ENCODE data around the gene THOC5. TPM values are rescaled to one million over a fixed set of nuclear protein-coding genes. Genes with fewer than 3 reads are reported as not detected.

The THOC5 gene
- polyA plus RNA-seq, 1 donor from 2014 or later: 33.4 TPM

- Histone ChIP-seq H3K79me2 (replicated peaks; ENCODE audit: insufficient read depth, low read length) (peaks cover 14% of the 10 kb centered on the region), H3F3A (ENCODE audit: insufficient read depth, low read length, poor library complexity, severe bottlenecking) (no peaks in the 10 kb centered on the region), H3K4me2 (ENCODE audit: low read length) (no peak overlapping the region), H3K9me2 (ENCODE audit: insufficient read depth, low read length) (no peaks in the 10 kb centered on the region), H3K36me3 (ENCODE audit: insufficient read depth, low read length) (no peaks in the 10 kb centered on the region), H3K4me3 (ENCODE audit: low read length) (no peak overlapping the region), H3K27me3 (ENCODE audit: insufficient read depth, low read depth, low read length) (no peaks in the 10 kb centered on the region), H2AFZ (ENCODE audit: low read depth, low read length) (no peak overlapping the region), H4K20me1 (ENCODE audit: insufficient read depth) (no peaks in the 10 kb centered on the region), H3K9ac (ENCODE audit: low read length) (no peak overlapping the region), H3K9me3 (ENCODE audit: low read length) (no peaks in the 10 kb centered on the region), H3K27ac (ENCODE audit: low read length) (no peak overlapping the region)
- TF ChIP-seq RAD21 (conservative IDR thresholded peaks at IDR 0.05) (no peak), CTCF (IDR thresholded peaks at IDR 0.05; ENCODE audit: poor library complexity, severe bottlenecking) (no peak), SMC3 (conservative IDR thresholded peaks at IDR 0.05; ENCODE audit: poor library complexity) (no peak), REST (IDR thresholded peaks at IDR 0.05; ENCODE audit: borderline replicate concordance) (no peak), EZH2 (IDR thresholded peaks at IDR 0.05; ENCODE audit: borderline replicate concordance, insufficient read depth, low read length, poor library complexity, severe bottlenecking) (no peak), POLR2AphosphoS5 (IDR thresholded peaks at IDR 0.05) (no peak), EP300 (conservative IDR thresholded peaks at IDR 0.05; ENCODE audit: poor library complexity, severe bottlenecking) (no peak), MXI1 (conservative IDR thresholded peaks at IDR 0.05; ENCODE audit: poor library complexity, severe bottlenecking) (no peak), TAF1 (IDR thresholded peaks at IDR 0.05; ENCODE audit: low read depth) (no peak)
Measured at GRCh38 chr22:29578462-29579200, 25.1 kb upstream of the THOC5 start.

- H3K79me2 ChIP-seq (replicated peaks; ENCODE audit: insufficient read depth, low read length): peaks cover 4% of the 10 kb centered on the region
- H3K36me3 ChIP-seq (ENCODE audit: insufficient read depth, low read length): no peaks in the 10 kb centered on the region
- H3F3A ChIP-seq (ENCODE audit: insufficient read depth, low read length, poor library complexity, severe bottlenecking): no peaks in the 10 kb centered on the region
- H3K27ac ChIP-seq (ENCODE audit: low read length): no peak overlapping the region
- H2AFZ ChIP-seq (ENCODE audit: low read depth, low read length): no peak overlapping the region
- no peak overlapping the region for H3K4me2 ChIP-seq (ENCODE audit: low read length)
- H3K4me3 ChIP-seq (ENCODE audit: low read length): no peak overlapping the region
- H3K27me3 ChIP-seq (ENCODE audit: insufficient read depth, low read depth, low read length): no peaks in the 10 kb centered on the region
- no peak for TF ChIP-seq POLR2AphosphoS5 (IDR thresholded peaks at IDR 0.05)
- TF ChIP-seq EZH2 (IDR thresholded peaks at IDR 0.05; ENCODE audit: borderline replicate concordance, insufficient read depth, low read length, poor library complexity, severe bottlenecking): no peak
- TF ChIP-seq REST (IDR thresholded peaks at IDR 0.05; ENCODE audit: borderline replicate concordance): no peak
- TF ChIP-seq EP300 (conservative IDR thresholded peaks at IDR 0.05; ENCODE audit: poor library complexity, severe bottlenecking): no peak
- H3K9ac ChIP-seq (ENCODE audit: low read length): no peak overlapping the region
- no peaks in the 10 kb centered on the region for H3K9me2 ChIP-seq (ENCODE audit: insufficient read depth, low read length)
- H3K9me3 ChIP-seq (ENCODE audit: low read length): no peaks in the 10 kb centered on the region
- no peaks in the 10 kb centered on the region for H4K20me1 ChIP-seq (ENCODE audit: insufficient read depth)
Measured at GRCh38 chr22:29574762-29575450, 21.3 kb upstream of the THOC5 start.
